GM18499 (cell line): ENCODE measurements around the gene HDAC7.
A peak's percentile ranks its signal among the peaks of the same experiment; 100 is the strongest.

Source experiments
- ATAC-seq: cut with Tn5 transposase; IDR thresholded peaks from one replicate; pipeline ENCODE4 v1.9.1; 2021; ENCODE audit warnings: moderate number of reproducible peaks; ENCODE audit not compliant: insufficient read depth, unreplicated experiment

Gene HDAC7

GRCh38 chr12:47771304-47771703, 48.4 kb downstream of the HDAC7 start:
- ATAC-seq = no peak

GRCh38 chr12:47770086-47770726, 49.5 kb downstream of the HDAC7 start:
- ATAC-seq = no peak

GRCh38 chr12:47769234-47770085, 50.2 kb downstream of the HDAC7 start:
- ATAC-seq = no peak

GRCh38 chr12:47768323-47768811, 51.3 kb downstream of the HDAC7 start:
- no peak for ATAC-seq

- ATAC-seq = no peak
These were observed 52.4 kb downstream of the HDAC7 start for GRCh38 chr12:47767216-47767724.

- no peak for ATAC-seq
These were observed 53.0 kb downstream of the HDAC7 start for GRCh38 chr12:47766502-47767215.

- no peak for ATAC-seq
These were observed 56.0 kb downstream of the HDAC7 start for GRCh38 chr12:47763481-47764346.

GRCh38 chr12:47762850-47763465, 56.7 kb downstream of the HDAC7 start:
- ATAC-seq = no peak

GRCh38 chr12:47758834-47759690, 60.6 kb downstream of the HDAC7 start, which contains the start of gene RAPGEF3:
TSS of gene RAPGEF3 (minus strand) at chr12:47758880. CDS start at chr12:47758556, 324 bp downstream.
- no peak for ATAC-seq

GRCh38 chr12:47758584-47758833, 61.2 kb downstream of the HDAC7 start:
- no peak for ATAC-seq

- no peak for ATAC-seq
These were observed 61.7 kb downstream of the HDAC7 start for GRCh38 chr12:47757840-47758583.

- ATAC-seq = no peak
These were observed 62.3 kb downstream of the HDAC7 start for GRCh38 chr12:47757364-47757839.

- ATAC-seq = peak; percentile 65
These were observed 63.8 kb downstream of the HDAC7 start for GRCh38 chr12:47755655-47756562.

GRCh38 chr12:47754881-47755280, 64.8 kb downstream of the HDAC7 start:
- no peak for ATAC-seq

GRCh38 chr12:47754126-47754525, 65.6 kb downstream of the HDAC7 start:
- no peak for ATAC-seq

GRCh38 chr12:47753021-47754001, 66.4 kb downstream of the HDAC7 start:
- no peak for ATAC-seq
